ENCODE data around the gene PNPO.

- no peak for TF ChIP-seq REST (IDR thresholded peaks at IDR 0.05; ENCODE audit: insufficient read depth in 1 of 2, low read depth in 2 of 2, low read length in 2 of 2)
- no peak for TF ChIP-seq TAF1 (IDR thresholded peaks at IDR 0.05; ENCODE audit: borderline replicate concordance, insufficient read depth, low read length)
- TF ChIP-seq POLR2AphosphoS5 (IDR thresholded peaks at IDR 0.05; ENCODE audit: low read depth, low read length) = no peak
- no peak for TF ChIP-seq SIN3A (IDR thresholded peaks at IDR 0.05; ENCODE audit: borderline replicate concordance, insufficient read depth, low read length)
- no peak for TF ChIP-seq FOXP2 (optimal IDR thresholded peaks at IDR 0.05; ENCODE audit: borderline replicate concordance, extremely low read depth, extremely low read length, insufficient read depth)
These were observed 26.4 kb downstream of the PNPO start for GRCh38 chr17:47967607-47968252.
